Measurements from ENCODE around the gene GTF2H3. TPM values are rescaled to one million over a fixed set of nuclear protein-coding genes. Genes with fewer than 3 reads are reported as not detected.

Gene GTF2H3
- total and polyA plus RNA-seq, 2 donors (not counting 1 experiment from before 2014, with no cell fraction given): 10.5 to 24.2 TPM

- H3K27me3 Mint-ChIP-seq: no peaks in the 10 kb centered on the region
- ATAC-seq (ENCODE audit: low read depth) (no peak), DNase-seq (no peak)
- Histone ChIP-seq H3K27me3 (replicated peaks in 1 of 4; ENCODE audit: control extremely low read depth in 1 of 4, control insufficient read depth in 3 of 4, insufficient read depth in 4 of 4, low read length in 3 of 4) (no peaks in the 10 kb centered on the region), H3K36me3 (replicated peaks in 1 of 2; ENCODE audit: control extremely low read depth in 1 of 2, control insufficient read depth in 1 of 2, extremely low read depth in 1 of 2, insufficient read depth in 2 of 2, low read length in 1 of 2) (peaks cover 3 to 24% of the 10 kb centered on the region in 2 experiments), H3K4me1 (ENCODE audit: control insufficient read depth in 2 of 2, insufficient read depth in 2 of 2, low read length in 2 of 2) (peaks cover 4 to 20% of the 10 kb centered on the region in 2 donors), H3K4me2 (replicated peaks; ENCODE audit: low read depth, low read length, poor library complexity, severe bottlenecking) (no peak overlapping the region), H3K9ac (ENCODE audit: low read length) (no peak overlapping the region), H3K4me3 (ENCODE audit: control extremely low read depth in 1 of 5, extremely low read depth in 1 of 5, insufficient read depth in 1 of 5, low read depth in 2 of 5, low read length in 4 of 5) (no peak overlapping the region), H2AFZ (ENCODE audit: insufficient read depth, low read depth, low read length, poor library complexity, severe bottlenecking) (no peak overlapping the region), H3K9me3 (ENCODE audit: control extremely low read depth in 1 of 3, control insufficient read depth in 2 of 3, insufficient read depth in 1 of 3, low read length in 2 of 3) (no peaks in the 10 kb centered on the region), H3K79me2 (ENCODE audit: control insufficient read depth, insufficient read depth, low read length) (no peaks in the 10 kb centered on the region), H3K27ac (ENCODE audit: low read length in 2 of 2) (no peak overlapping the region), H4K20me1 (ENCODE audit: control insufficient read depth, insufficient read depth, low read length, poor library complexity, severe bottlenecking) (no peaks in the 10 kb centered on the region)
- POLR2A ChIA-PET: no interaction called here
- no peaks in the 10 kb centered on the region for H3K9me3 Mint-ChIP-seq (ENCODE audit: insufficient read depth)
- no peak overlapping the region for H3K27ac Mint-ChIP-seq
- CTCF ChIA-PET: no interaction called here
- no peak overlapping the region for H3K4me3 Mint-ChIP-seq
- peaks cover 39% of the 10 kb centered on the region for H3K4me1 Mint-ChIP-seq
- intact Hi-C loops (cut with micrococcal nuclease): no loop called here
- TF ChIP-seq EZH2 (IDR thresholded peaks at IDR 0.05; ENCODE audit: borderline replicate concordance, insufficient read depth, low read depth, low read length, poor library complexity, severe bottlenecking): no peak
- TF ChIP-seq CTCF (IDR thresholded peaks at IDR 0.05): no peak
- 93% methylated on average over 9 of the region's 9 CpGs for WGBS (ENCODE audit: insufficient coverage)
Measured at GRCh38 chr12:123657211-123657610, 23.6 kb downstream of the GTF2H3 start.

DNA sequence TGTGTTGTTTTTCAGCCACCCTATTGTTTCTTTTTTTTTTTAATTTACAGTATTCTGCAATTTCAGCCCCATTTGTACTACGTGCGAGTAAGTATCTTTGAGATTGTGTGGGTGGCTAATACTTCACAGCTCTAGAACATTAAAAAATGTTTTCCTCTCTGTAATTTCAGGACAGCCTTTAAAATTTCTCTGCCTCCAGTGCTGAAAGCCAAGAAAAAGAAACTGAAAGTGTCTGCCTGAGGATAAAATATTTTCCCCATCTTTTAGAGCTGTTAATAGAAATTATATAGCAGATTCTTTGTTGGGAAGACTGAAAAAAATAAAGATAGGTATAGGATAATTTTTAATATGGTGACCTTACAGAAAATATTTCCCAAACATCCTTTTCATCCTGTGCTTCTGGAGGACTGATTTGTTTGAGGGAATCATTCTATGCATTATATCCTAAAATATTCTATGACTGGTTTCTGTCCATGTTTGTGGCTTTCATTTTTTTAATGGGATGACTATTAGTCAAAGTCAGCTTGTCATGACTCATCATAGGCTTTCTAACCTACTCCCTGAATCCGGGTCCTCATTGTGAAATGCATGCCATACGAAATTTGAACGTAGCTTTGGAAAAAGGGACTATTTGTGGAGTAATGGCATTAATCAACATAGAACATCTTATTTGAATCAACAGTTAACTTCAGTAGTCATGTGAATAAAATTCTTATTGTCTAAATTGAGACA lies 26.5 kb downstream of the GTF2H3 start:
- ChIA-PET POLR2A (no interaction called here), CTCF (no interaction called here)
- no peaks in the 10 kb centered on the region for H3K27me3 ChIP-seq (replicated peaks in 1 of 4; ENCODE audit: control extremely low read depth in 1 of 4, control insufficient read depth in 3 of 4, insufficient read depth in 4 of 4, low read length in 3 of 4)
- H3K27me3 Mint-ChIP-seq: no peaks in the 10 kb centered on the region
- no peaks in the 10 kb centered on the region for H3K9me3 ChIP-seq (ENCODE audit: control extremely low read depth in 1 of 3, control insufficient read depth in 2 of 3, insufficient read depth in 1 of 3, low read length in 2 of 3)
- intact Hi-C loops (cut with micrococcal nuclease): no loop called here
- no peak overlapping the region for H2AFZ ChIP-seq (ENCODE audit: insufficient read depth, low read depth, low read length, poor library complexity, severe bottlenecking)
- H3K9ac ChIP-seq (ENCODE audit: low read length): no peak overlapping the region
- WGBS (ENCODE audit: insufficient coverage): no CpG with 5 or more reads among the region's 5 CpGs
- ATAC-seq (ENCODE audit: low read depth) (no peak), DNase-seq (no peak)
- H3K9me3 Mint-ChIP-seq (ENCODE audit: insufficient read depth): no peaks in the 10 kb centered on the region
- H3K4me2 ChIP-seq (replicated peaks; ENCODE audit: low read depth, low read length, poor library complexity, severe bottlenecking): no peak overlapping the region
- peak overlapping the region in 1 of 2 donors; percentile 37 for H3K27ac ChIP-seq (ENCODE audit: low read length in 2 of 2)
- peak overlapping the region; percentile 13 for H3K4me3 Mint-ChIP-seq
- H3K27ac Mint-ChIP-seq: no peak overlapping the region
- no peaks in the 10 kb centered on the region for H4K20me1 ChIP-seq (ENCODE audit: control insufficient read depth, insufficient read depth, low read length, poor library complexity, severe bottlenecking)
- peaks cover 26% of the 10 kb centered on the region for H3K4me1 Mint-ChIP-seq
- H3K4me3 ChIP-seq (ENCODE audit: control extremely low read depth in 1 of 5, extremely low read depth in 1 of 5, insufficient read depth in 1 of 5, low read depth in 2 of 5, low read length in 4 of 5): no peak overlapping the region
- H3K4me1 ChIP-seq (ENCODE audit: control insufficient read depth in 2 of 2, insufficient read depth in 2 of 2, low read length in 2 of 2): peaks cover 4 to 17% of the 10 kb centered on the region in 2 donors
- no peak for TF ChIP-seq CTCF (IDR thresholded peaks at IDR 0.05)
- TF ChIP-seq EZH2 (IDR thresholded peaks at IDR 0.05; ENCODE audit: borderline replicate concordance, insufficient read depth, low read depth, low read length, poor library complexity, severe bottlenecking): no peak
- no peaks in the 10 kb centered on the region for H3K79me2 ChIP-seq (ENCODE audit: control insufficient read depth, insufficient read depth, low read length)
- H3K36me3 ChIP-seq (replicated peaks in 1 of 2; ENCODE audit: control extremely low read depth in 1 of 2, control insufficient read depth in 1 of 2, extremely low read depth in 1 of 2, insufficient read depth in 2 of 2, low read length in 1 of 2): peaks cover 0 to 20% of the 10 kb centered on the region in 2 experiments
